ENCODE results near the gene CWC27. TPM values are rescaled to one million over a fixed set of nuclear protein-coding genes. Genes with fewer than 3 reads are reported as not detected.

The CWC27 gene
- total and polyA plus RNA-seq, 2 of the 13 experiments (the other 11 are each of a cell fraction or from before 2014, with no cell fraction given), result 21.1 to 25.7 TPM

DNA sequence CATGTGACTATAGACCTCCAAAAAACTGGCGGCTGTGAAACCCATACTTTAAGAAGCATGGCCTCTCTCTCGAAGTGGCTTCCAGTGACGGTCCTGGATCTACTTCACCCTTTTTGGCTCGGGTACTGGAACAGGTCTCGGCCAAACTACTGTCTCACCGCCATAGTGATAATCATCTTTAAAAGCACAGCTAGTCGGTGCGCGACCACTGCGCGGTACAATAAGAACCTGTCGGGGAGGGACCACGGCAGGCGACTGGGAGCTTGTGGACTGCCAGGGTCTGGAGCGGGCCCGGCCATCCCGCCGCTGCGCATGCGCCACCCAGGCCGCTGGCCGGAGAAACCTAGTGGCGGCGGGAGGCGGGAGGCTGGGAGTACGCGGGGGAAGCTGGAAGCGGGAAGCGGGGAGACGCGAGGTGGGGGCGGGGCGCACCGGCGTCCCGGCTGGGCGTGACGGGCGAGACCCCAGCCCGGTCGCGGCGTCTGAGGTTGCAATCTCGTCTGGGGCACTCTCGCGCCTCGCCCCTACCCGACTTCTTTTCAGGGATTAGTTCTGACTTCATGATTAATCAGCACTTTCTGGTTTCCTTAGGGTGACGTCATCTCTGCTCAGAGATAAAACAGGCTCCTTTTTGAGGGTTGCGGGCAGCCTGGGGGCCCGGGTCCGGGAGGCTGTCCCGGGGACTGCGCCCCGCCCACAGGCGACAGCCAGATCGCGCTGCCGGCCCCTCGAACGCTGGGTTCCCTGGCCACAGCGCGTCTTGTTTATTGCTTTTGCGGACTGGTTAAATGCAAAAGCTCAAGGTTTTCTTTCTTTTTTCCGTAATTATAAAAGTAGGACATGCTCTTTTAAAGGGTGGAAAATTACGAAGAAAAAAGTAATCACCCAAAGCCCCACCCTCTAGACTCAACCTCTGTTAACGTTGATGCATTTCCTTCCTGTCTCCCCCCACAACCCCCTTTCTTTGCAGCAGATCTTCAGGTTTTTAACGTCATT is 266.8 kb downstream of the CWC27 start (continued):
- TF ChIP-seq, protein P1, sequence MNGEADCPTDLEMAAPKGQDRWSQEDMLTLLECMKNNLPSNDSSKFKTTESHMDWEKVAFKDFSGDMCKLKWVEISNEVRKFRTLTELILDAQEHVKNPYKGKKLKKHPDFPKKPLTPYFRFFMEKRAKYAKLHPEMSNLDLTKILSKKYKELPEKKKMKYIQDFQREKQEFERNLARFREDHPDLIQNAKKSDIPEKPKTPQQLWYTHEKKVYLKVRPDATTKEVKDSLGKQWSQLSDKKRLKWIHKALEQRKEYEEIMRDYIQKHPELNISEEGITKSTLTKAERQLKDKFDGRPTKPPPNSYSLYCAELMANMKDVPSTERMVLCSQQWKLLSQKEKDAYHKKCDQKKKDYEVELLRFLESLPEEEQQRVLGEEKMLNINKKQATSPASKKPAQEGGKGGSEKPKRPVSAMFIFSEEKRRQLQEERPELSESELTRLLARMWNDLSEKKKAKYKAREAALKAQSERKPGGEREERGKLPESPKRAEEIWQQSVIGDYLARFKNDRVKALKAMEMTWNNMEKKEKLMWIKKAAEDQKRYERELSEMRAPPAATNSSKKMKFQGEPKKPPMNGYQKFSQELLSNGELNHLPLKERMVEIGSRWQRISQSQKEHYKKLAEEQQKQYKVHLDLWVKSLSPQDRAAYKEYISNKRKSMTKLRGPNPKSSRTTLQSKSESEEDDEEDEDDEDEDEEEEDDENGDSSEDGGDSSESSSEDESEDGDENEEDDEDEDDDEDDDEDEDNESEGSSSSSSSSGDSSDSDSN (CRISPR knock-in tag; IDR thresholded peaks at IDR 0.05), result peak; percentile 47; the same call in 1 of the 2 replicates
- TF ChIP-seq ZMYM3 (CRISPR knock-in tag; IDR thresholded peaks at IDR 0.05) (no peak), ZNF879 (CRISPR knock-in tag; IDR thresholded peaks at IDR 0.05) (no peak), ZNF562 (CRISPR knock-in tag; IDR thresholded peaks at IDR 0.05; ENCODE audit: borderline replicate concordance) (no peak), ZIK1 (CRISPR knock-in tag; IDR thresholded peaks at IDR 0.05; ENCODE audit: borderline replicate concordance, low read depth) (no peak), ZNF790 (CRISPR knock-in tag; IDR thresholded peaks at IDR 0.05; ENCODE audit: borderline replicate concordance) (no peak), ZNF10 (CRISPR knock-in tag; IDR thresholded peaks at IDR 0.05; ENCODE audit: borderline replicate concordance, low read depth) (no peak), TP53 (CRISPR knock-in tag; conservative IDR thresholded peaks at IDR 0.05) (no peak), ZNF441 (CRISPR knock-in tag; IDR thresholded peaks at IDR 0.05; ENCODE audit: borderline replicate concordance) (no peak), KLF12 (CRISPR knock-in tag; IDR thresholded peaks at IDR 0.05; ENCODE audit: borderline replicate concordance) (0 out of 2 replicates have a peak, but pooled peaks have one; percentile 35), TAF15 (IDR thresholded peaks at IDR 0.05; ENCODE audit: low read depth, low read length, poor library complexity, severe bottlenecking) (no peak), ZNF547 (CRISPR knock-in tag; IDR thresholded peaks at IDR 0.05) (0 out of 2 replicates have a peak, but pooled peaks have one; percentile 59)
- TF ChIP-seq, protein P2, sequence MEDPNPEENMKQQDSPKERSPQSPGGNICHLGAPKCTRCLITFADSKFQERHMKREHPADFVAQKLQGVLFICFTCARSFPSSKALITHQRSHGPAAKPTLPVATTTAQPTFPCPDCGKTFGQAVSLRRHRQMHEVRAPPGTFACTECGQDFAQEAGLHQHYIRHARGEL (CRISPR knock-in tag; IDR thresholded peaks at IDR 0.05), result no peak
- TF ChIP-seq, protein P3, sequence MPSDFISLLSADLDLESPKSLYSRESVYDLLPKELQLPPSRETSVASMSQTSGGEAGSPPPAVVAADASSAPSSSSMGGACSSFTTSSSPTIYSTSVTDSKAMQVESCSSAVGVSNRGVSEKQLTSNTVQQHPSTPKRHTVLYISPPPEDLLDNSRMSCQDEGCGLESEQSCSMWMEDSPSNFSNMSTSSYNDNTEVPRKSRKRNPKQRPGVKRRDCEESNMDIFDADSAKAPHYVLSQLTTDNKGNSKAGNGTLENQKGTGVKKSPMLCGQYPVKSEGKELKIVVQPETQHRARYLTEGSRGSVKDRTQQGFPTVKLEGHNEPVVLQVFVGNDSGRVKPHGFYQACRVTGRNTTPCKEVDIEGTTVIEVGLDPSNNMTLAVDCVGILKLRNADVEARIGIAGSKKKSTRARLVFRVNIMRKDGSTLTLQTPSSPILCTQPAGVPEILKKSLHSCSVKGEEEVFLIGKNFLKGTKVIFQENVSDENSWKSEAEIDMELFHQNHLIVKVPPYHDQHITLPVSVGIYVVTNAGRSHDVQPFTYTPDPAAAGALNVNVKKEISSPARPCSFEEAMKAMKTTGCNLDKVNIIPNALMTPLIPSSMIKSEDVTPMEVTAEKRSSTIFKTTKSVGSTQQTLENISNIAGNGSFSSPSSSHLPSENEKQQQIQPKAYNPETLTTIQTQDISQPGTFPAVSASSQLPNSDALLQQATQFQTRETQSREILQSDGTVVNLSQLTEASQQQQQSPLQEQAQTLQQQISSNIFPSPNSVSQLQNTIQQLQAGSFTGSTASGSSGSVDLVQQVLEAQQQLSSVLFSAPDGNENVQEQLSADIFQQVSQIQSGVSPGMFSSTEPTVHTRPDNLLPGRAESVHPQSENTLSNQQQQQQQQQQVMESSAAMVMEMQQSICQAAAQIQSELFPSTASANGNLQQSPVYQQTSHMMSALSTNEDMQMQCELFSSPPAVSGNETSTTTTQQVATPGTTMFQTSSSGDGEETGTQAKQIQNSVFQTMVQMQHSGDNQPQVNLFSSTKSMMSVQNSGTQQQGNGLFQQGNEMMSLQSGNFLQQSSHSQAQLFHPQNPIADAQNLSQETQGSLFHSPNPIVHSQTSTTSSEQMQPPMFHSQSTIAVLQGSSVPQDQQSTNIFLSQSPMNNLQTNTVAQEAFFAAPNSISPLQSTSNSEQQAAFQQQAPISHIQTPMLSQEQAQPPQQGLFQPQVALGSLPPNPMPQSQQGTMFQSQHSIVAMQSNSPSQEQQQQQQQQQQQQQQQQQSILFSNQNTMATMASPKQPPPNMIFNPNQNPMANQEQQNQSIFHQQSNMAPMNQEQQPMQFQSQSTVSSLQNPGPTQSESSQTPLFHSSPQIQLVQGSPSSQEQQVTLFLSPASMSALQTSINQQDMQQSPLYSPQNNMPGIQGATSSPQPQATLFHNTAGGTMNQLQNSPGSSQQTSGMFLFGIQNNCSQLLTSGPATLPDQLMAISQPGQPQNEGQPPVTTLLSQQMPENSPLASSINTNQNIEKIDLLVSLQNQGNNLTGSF (CRISPR knock-in tag; IDR thresholded peaks at IDR 0.05), result no peak
- TF ChIP-seq, protein P4, sequence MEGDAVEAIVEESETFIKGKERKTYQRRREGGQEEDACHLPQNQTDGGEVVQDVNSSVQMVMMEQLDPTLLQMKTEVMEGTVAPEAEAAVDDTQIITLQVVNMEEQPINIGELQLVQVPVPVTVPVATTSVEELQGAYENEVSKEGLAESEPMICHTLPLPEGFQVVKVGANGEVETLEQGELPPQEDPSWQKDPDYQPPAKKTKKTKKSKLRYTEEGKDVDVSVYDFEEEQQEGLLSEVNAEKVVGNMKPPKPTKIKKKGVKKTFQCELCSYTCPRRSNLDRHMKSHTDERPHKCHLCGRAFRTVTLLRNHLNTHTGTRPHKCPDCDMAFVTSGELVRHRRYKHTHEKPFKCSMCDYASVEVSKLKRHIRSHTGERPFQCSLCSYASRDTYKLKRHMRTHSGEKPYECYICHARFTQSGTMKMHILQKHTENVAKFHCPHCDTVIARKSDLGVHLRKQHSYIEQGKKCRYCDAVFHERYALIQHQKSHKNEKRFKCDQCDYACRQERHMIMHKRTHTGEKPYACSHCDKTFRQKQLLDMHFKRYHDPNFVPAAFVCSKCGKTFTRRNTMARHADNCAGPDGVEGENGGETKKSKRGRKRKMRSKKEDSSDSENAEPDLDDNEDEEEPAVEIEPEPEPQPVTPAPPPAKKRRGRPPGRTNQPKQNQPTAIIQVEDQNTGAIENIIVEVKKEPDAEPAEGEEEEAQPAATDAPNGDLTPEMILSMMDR (CRISPR knock-in tag; IDR thresholded peaks at IDR 0.05), result no peak
